ENCODE results near the gene C6orf62.
"Not testable (repeated sequence)": the region's sequence is repeated elsewhere in the genome, so short reads cannot be mapped to it uniquely, and the experiment has no call there.

C6orf62 gene

GRCh38 chr6:24761193-24761835, 42.4 kb upstream of the C6orf62 start:
- FAIRE-seq (no peak), DNase-seq (ENCODE audit: insufficient read length, low spot score) (no peak)
- TF ChIP-seq CTCF (IDR thresholded peaks at IDR 0.05; ENCODE audit: insufficient read depth, missing control alignments): no peak

- DNase-seq (ENCODE audit: insufficient read length, low spot score) (no peak), FAIRE-seq (no peak)
- TF ChIP-seq CTCF (IDR thresholded peaks at IDR 0.05; ENCODE audit: insufficient read depth, missing control alignments): no peak
Measured at GRCh38 chr6:24760210-24760609, 41.3 kb upstream of the C6orf62 start.

- DNase-seq (ENCODE audit: insufficient read length, low spot score) (no peak), FAIRE-seq (no peak)
- no peak for TF ChIP-seq CTCF (IDR thresholded peaks at IDR 0.05; ENCODE audit: insufficient read depth, missing control alignments)
Measured at GRCh38 chr6:24759718-24760117, 40.8 kb upstream of the C6orf62 start.

- no peak for DNase-seq (ENCODE audit: insufficient read length, low spot score)
- FAIRE-seq: no peak
- no peak for TF ChIP-seq CTCF (IDR thresholded peaks at IDR 0.05; ENCODE audit: insufficient read depth, missing control alignments)
Measured at GRCh38 chr6:24757611-24758010, 38.7 kb upstream of the C6orf62 start.

- FAIRE-seq (no peak), DNase-seq (ENCODE audit: insufficient read length, low spot score) (no peak)
- TF ChIP-seq CTCF (IDR thresholded peaks at IDR 0.05; ENCODE audit: insufficient read depth, missing control alignments): no peak
Measured at GRCh38 chr6:24755279-24755678, 36.3 kb upstream of the C6orf62 start.

- not testable (repeated sequence) for FAIRE-seq; DNase-seq (ENCODE audit: insufficient read length, low spot score)
Measured at GRCh38 chr6:24754378-24754777, 35.4 kb upstream of the C6orf62 start.

GRCh38 chr6:24753545-24753944, 34.6 kb upstream of the C6orf62 start:
- TF ChIP-seq CTCF (IDR thresholded peaks at IDR 0.05; ENCODE audit: insufficient read depth, missing control alignments): no peak
- FAIRE-seq (no peak), DNase-seq (ENCODE audit: insufficient read length, low spot score) (no peak)
